GM19025 (cell line): ENCODE measurements around the gene CYB561D2.

Experiments used
- ATAC-seq: cut with Tn5 transposase; IDR thresholded peaks from one replicate; pipeline ENCODE4 v1.9.1; 2021; ENCODE audit warnings: mild to moderate bottlenecking, low read depth, moderate library complexity; ENCODE audit not compliant: unreplicated experiment

Gene CYB561D2

GRCh38 chr3:50385754-50386153, 35.1 kb downstream of the CYB561D2 start:
- no peak for ATAC-seq

- ATAC-seq: no peak
Observed at GRCh38 chr3:50388016-50388719, 37.5 kb downstream of the CYB561D2 start.

GRCh38 chr3:50388720-50389413, 38.2 kb downstream of the CYB561D2 start:
- no peak for ATAC-seq

- ATAC-seq: no peak
Observed at GRCh38 chr3:50389414-50389767, 38.7 kb downstream of the CYB561D2 start.

GRCh38 chr3:50390508-50391224, 40.0 kb downstream of the CYB561D2 start:
- no peak for ATAC-seq

- ATAC-seq: no peak
Observed at GRCh38 chr3:50392101-50392715, 41.5 kb downstream of the CYB561D2 start.

GRCh38 chr3:50393061-50393460, 42.4 kb downstream of the CYB561D2 start:
- no peak for ATAC-seq

- ATAC-seq: no peak
Observed at GRCh38 chr3:50395070-50395860, 44.6 kb downstream of the CYB561D2 start.

- ATAC-seq: no peak
Observed at GRCh38 chr3:50396502-50396901, 45.8 kb downstream of the CYB561D2 start.

- no peak for ATAC-seq
Observed at GRCh38 chr3:50401978-50402595, 51.4 kb downstream of the CYB561D2 start.
